H1 (cell line): ENCODE results near the gene ATF7IP2. TPM values are rescaled to one million over a fixed set of nuclear protein-coding genes. Genes with fewer than 3 reads are reported as not detected.
"Not testable (repeated sequence)": the region's sequence is repeated elsewhere in the genome, so short reads cannot be mapped to it uniquely, and the experiment has no call there.

Experiments
- CTCF ChIA-PET: fragments of 300-600 bp; sonication (Branson Sonifier 250); formaldehyde crosslinking; loops from one replicate; lab custom pipeline; 2021; ENCODE audit not compliant: partially characterized antibody; lab: Charles Lee
- POLR2A ChIA-PET: fragments of 300-600 bp; sonication (Branson Sonifier 250); formaldehyde crosslinking; loops from one replicate; lab custom pipeline; 2021; ENCODE audit warnings: inconsistent platforms; ENCODE audit not compliant: partially characterized antibody; lab: Charles Lee
- DNase-seq, 2 experiments: peaks; one replicate each; pipeline versions ENCODE4 v3.0.0 to v3.0.0-alpha.2; 2010 to 2022; ENCODE audit warnings: low spot score in 2 of 2, low read depth in 1 of 2, mixed read lengths in 1 of 2
- FAIRE-seq: peaks from 2 replicates; lab custom pipeline; 2011; peaks lifted over from hg19 to GRCh38; lab: Jason Lieb, UNC
- H2AFZ ChIP-seq: 2 replicates; pipeline ENCODE4 v1.8.1; 2012; ENCODE audit warnings: low read length, inconsistent platforms
- H2AK5ac ChIP-seq: 2 replicates; pipeline ENCODE4 v1.6.1; 2013; ENCODE audit warnings: low read depth, low read length
- H2BK120ac ChIP-seq: replicated peaks from 2 replicates; pipeline ENCODE3; 2013; ENCODE audit warnings: low read depth, low read length, inconsistent platforms
- H2BK12ac ChIP-seq: 2 replicates; pipeline ENCODE4 v1.6.1; 2013; ENCODE audit warnings: low read depth, low read length
- H2BK15ac ChIP-seq: 2 replicates; pipeline ENCODE4 v1.6.1; 2013; ENCODE audit warnings: low read length
- H2BK20ac ChIP-seq: 2 replicates; pipeline ENCODE4 v1.6.1; 2013; ENCODE audit warnings: low read length
- H2BK5ac ChIP-seq: 2 replicates; pipeline ENCODE4 v1.6.1; 2013; ENCODE audit warnings: low read depth, low read length
- H3K14ac ChIP-seq: 2 replicates; pipeline ENCODE4 v1.6.1; 2013; ENCODE audit warnings: inconsistent platforms; ENCODE audit not compliant: insufficient read length
- H3K18ac ChIP-seq: 2 replicates; pipeline ENCODE4 v1.6.1; 2013; ENCODE audit warnings: low read length; ENCODE audit errors: extremely low read depth
- H3K23ac ChIP-seq: 2 replicates; pipeline ENCODE4 v1.6.1; 2013; ENCODE audit warnings: inconsistent platforms; ENCODE audit not compliant: insufficient read length
- H3K23me2 ChIP-seq: 2 replicates; pipeline ENCODE4 v1.6.1; 2013; ENCODE audit warnings: low read depth, low read length
- H3K27ac ChIP-seq: 2 replicates; pipeline ENCODE4 v1.6.1; 2011; ENCODE audit warnings: low read depth, low read length, inconsistent platforms
- H3K27me3 ChIP-seq, 4 experiments: replicated peaks in 1 of 4; 1 replicate in 1 of 4; 2 replicates in 3 of 4; pipeline versions ENCODE4 v1.6.1 to v1.8.1; 2011 to 2013; ENCODE audit warnings: low read length in 3 of 4, mild to moderate bottlenecking in 3 of 4, inconsistent platforms in 2 of 4, mixed read lengths in 2 of 4, moderate library complexity in 1 of 4; ENCODE audit not compliant: control insufficient read depth in 3 of 4, insufficient read depth in 3 of 4; ENCODE audit errors: extremely low read depth in 1 of 4
- H3K36me3 ChIP-seq, 4 experiments: 2 replicates each; pipeline versions ENCODE4 v1.6.1 to v1.8.1; 2011 to 2013; ENCODE audit warnings: mild to moderate bottlenecking in 4 of 4, low read length in 3 of 4, moderate library complexity in 2 of 4, control low read depth in 1 of 4, inconsistent platforms in 1 of 4; ENCODE audit not compliant: insufficient read depth in 4 of 4, control insufficient read depth in 2 of 4
- H3K4ac ChIP-seq: replicated peaks from 2 replicates; pipeline ENCODE3; 2013; ENCODE audit warnings: low read length, low read depth, mixed read lengths, inconsistent platforms; ENCODE audit not compliant: insufficient read length
- H3K4me1 ChIP-seq, 4 experiments: replicated peaks in 1 of 4; 1 replicate in 1 of 4; 2 replicates in 3 of 4; pipeline versions ENCODE4 v1.6.1 to v1.8.1; 2011 to 2013; ENCODE audit warnings: low read length in 3 of 4, inconsistent platforms in 2 of 4, mixed read lengths in 1 of 4; ENCODE audit not compliant: insufficient read depth in 4 of 4, control insufficient read depth in 3 of 4
- H3K4me2 ChIP-seq, 2 experiments: 2 replicates each; pipeline versions ENCODE4 v1.6.1 to v1.8.1; 2011 to 2013; ENCODE audit warnings: low read depth in 2 of 2, low read length in 2 of 2, control low read depth in 1 of 2, inconsistent platforms in 1 of 2, mild to moderate bottlenecking in 1 of 2; ENCODE audit not compliant: insufficient read depth in 1 of 2
- H3K4me3 ChIP-seq, 4 experiments: fragments of 200-600, 300-600 bp in 1 of 4; sonication (generic), shearing (Covaris generic), sonication (Bioruptor Twin) in 1 of 4; 2 replicates each; pipeline versions ENCODE4 v1.5.1 to v1.8.1; 2011 to 2016; ENCODE audit warnings: low read length in 4 of 4, low read depth in 3 of 4, control low read depth in 2 of 4, inconsistent platforms in 2 of 4, mild to moderate bottlenecking in 2 of 4, mixed read lengths in 1 of 4, moderate library complexity in 1 of 4; ENCODE audit not compliant: insufficient read depth in 2 of 4; ENCODE audit errors: extremely low read depth in 1 of 4
- H3K56ac ChIP-seq: replicated peaks from 2 replicates; pipeline ENCODE3; 2013; ENCODE audit warnings: low read depth, mild to moderate bottlenecking, mixed read lengths, low read length, inconsistent platforms; ENCODE audit not compliant: insufficient read length
- H3K79me1 ChIP-seq: 2 replicates; pipeline ENCODE4 v1.6.1; 2013; ENCODE audit warnings: low read depth, low read length, control low read depth
- H3K79me2 ChIP-seq, 2 experiments: 2 replicates each; pipeline versions ENCODE4 v1.6.1 to v1.8.1; 2012 to 2013; ENCODE audit warnings: low read length in 2 of 2, mild to moderate bottlenecking in 2 of 2, inconsistent platforms in 1 of 2; ENCODE audit not compliant: insufficient read depth in 2 of 2, control insufficient read depth in 1 of 2
- H3K9ac ChIP-seq, 4 experiments: replicated peaks in 1 of 4; 1 replicate in 1 of 4; 2 replicates in 3 of 4; pipeline versions ENCODE4 v1.6.1 to v1.8.1; 2011 to 2013; ENCODE audit warnings: low read depth in 3 of 4, low read length in 3 of 4, control low read depth in 2 of 4, mild to moderate bottlenecking in 2 of 4, moderate library complexity in 2 of 4, inconsistent platforms in 1 of 4; ENCODE audit errors: extremely low read depth in 1 of 4
- H3K9me3 ChIP-seq, 2 experiments: 2 replicates each; pipeline versions ENCODE4 v1.6.1 to v1.8.1; 2012 to 2013; ENCODE audit warnings: mild to moderate bottlenecking in 2 of 2, moderate library complexity in 2 of 2, control low read depth in 1 of 2, inconsistent platforms in 1 of 2, low read depth in 1 of 2, low read length in 1 of 2, mixed read lengths in 1 of 2; ENCODE audit not compliant: insufficient read depth in 2 of 2
- H4K20me1 ChIP-seq, 2 experiments: replicated peaks in 1 of 2; 2 replicates each; pipeline versions ENCODE3 to v1.8.1; 2011 to 2013; ENCODE audit warnings: inconsistent platforms in 2 of 2, low read length in 2 of 2, mild to moderate bottlenecking in 1 of 2; ENCODE audit not compliant: insufficient read depth in 2 of 2, control insufficient read depth in 1 of 2
- H4K5ac ChIP-seq: 2 replicates; pipeline ENCODE4 v1.6.1; 2013; ENCODE audit warnings: low read length, low read depth, mixed read lengths, inconsistent platforms; ENCODE audit not compliant: insufficient read length
- H4K8ac ChIP-seq: 2 replicates; pipeline ENCODE4 v1.8.0; 2013; ENCODE audit warnings: mild to moderate bottlenecking, moderate library complexity, low read length, inconsistent platforms; ENCODE audit not compliant: insufficient read depth; ENCODE audit errors: extremely low read depth
- H4K91ac ChIP-seq: replicated peaks from 2 replicates; pipeline ENCODE3; 2013; ENCODE audit warnings: low read length, mixed read lengths, inconsistent platforms; ENCODE audit not compliant: insufficient read length
- polyA plus RNA-seq, 7 experiments: library from polyadenylated mRNA; depleted of rRNA in 3 of 7; stranded (reverse) in 5 of 7; unstranded in 2 of 7; fragments of >200 nt in 5 of 7; fragments of 200-250 nt in 2 of 7; gene quantifications; 1 replicate in 5 of 7; 2 replicates in 1 of 7; 4 replicates in 1 of 7; pipeline versions ENCODE4 v1.2.1 to v1.2.3, GENCODE V29; 2011 to 2013; ENCODE audit warnings: missing spikeins in 2 of 7, mixed read lengths in 2 of 7
- total RNA-seq: library from RNA; stranded (reverse); fragmentation: NEBNext Ultra II Directional; extraction: Animal tissue kit (Norgen Biotek cat#: 25700); gene quantifications from 2 replicates; pipeline ENCODE4 v1.2.1, GENCODE V29; 2021

Gene ATF7IP2
- total and polyA plus RNA-seq, 2 of the 8 experiments (the other 6 are each of a cell fraction or from before 2014, with no cell fraction given): 28.7 to 32.8 TPM

DNA sequence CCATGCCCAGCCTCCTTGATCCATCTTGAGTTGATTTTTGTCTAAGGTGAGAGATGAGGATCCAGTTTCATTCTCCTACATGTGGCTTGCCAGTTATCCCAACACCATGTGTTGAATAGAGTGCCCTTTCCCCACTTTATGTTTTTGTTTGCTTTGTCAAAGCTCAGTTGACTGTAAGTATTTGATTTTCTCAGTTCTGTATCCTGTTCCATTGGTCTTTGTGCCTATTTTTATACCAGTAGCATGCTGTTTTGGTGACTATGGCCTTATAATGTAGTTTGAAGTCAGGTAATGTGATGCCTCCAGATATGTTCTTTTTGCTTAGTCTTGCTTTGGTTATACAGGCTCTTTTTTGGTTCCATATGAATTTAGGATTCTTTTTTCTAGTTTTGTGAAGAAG, 23.9 kb downstream of the ATF7IP2 start:
- peaks cover 0 to 82% of the 10 kb centered on the region in 2 experiments; a peak in 2 of 4 replicates for H3K79me2 ChIP-seq
- H4K5ac ChIP-seq, H3K56ac ChIP-seq, H3K23me2 ChIP-seq, H2BK20ac ChIP-seq, H2BK5ac ChIP-seq, H2BK15ac ChIP-seq, H3K27ac ChIP-seq, H4K8ac ChIP-seq, H2BK12ac ChIP-seq, H3K9me3 ChIP-seq, H4K91ac ChIP-seq, H3K14ac ChIP-seq, H2AK5ac ChIP-seq, H2BK120ac ChIP-seq, H3K27me3 ChIP-seq, H3K4me3 ChIP-seq, H3K9ac ChIP-seq, CTCF ChIA-PET, H3K4me1 ChIP-seq, H3K4me2 ChIP-seq, H3K18ac ChIP-seq, H3K23ac ChIP-seq, H3K79me1 ChIP-seq, POLR2A ChIA-PET, H3K36me3 ChIP-seq, H4K20me1 ChIP-seq, DNase-seq, FAIRE-seq, H3K4ac ChIP-seq, H2AFZ ChIP-seq: not testable (repeated sequence)
